Skeletal muscle tissue (tissue), 1 donor: Measurements from ENCODE around the gene SMG9. TPM values are rescaled to one million over a fixed set of nuclear protein-coding genes. Genes with fewer than 3 reads are reported as not detected.

Source experiments
- total RNA-seq: library from RNA; depleted of rRNA; stranded (reverse); fragments of >200 nt; gene quantifications from one replicate; pipeline ENCODE4 v1.2.3, GENCODE V29; 2014

The SMG9 gene
- total RNA-seq, 1 donor from 2014 or later, result 6.3 TPM

Other genes with a start within 250 kb of the SMG9 start
- gene ETHE1, start 227.8 kb downstream of the SMG9 start, total RNA-seq, result 32.4 TPM
- gene ZNF575, start 221.8 kb downstream of the SMG9 start, total RNA-seq, result not detected
- 7.3 TPM for gene XRCC1, start 179.4 kb downstream of the SMG9 start, total RNA-seq
- 6.8 TPM for gene PINLYP, start 179.2 kb downstream of the SMG9 start, total RNA-seq
- 24.5 TPM for gene IRGQ, start 158.8 kb downstream of the SMG9 start, total RNA-seq
- gene ZNF576, start 158.4 kb downstream of the SMG9 start, total RNA-seq, result 6.8 TPM
- gene SRRM5, start 142.9 kb downstream of the SMG9 start, total RNA-seq, result not detected
- 44.9 TPM for gene ZNF428, start 135.3 kb downstream of the SMG9 start, total RNA-seq
- gene CADM4, start 115.1 kb downstream of the SMG9 start, total RNA-seq, result 7.8 TPM
- 2.1 TPM for gene PLAUR, start 84.8 kb downstream of the SMG9 start, total RNA-seq
- not detected for gene IRGC, start 38.9 kb downstream of the SMG9 start, total RNA-seq
- 1.0 TPM for gene KCNN4, start 26.0 kb upstream of the SMG9 start, total RNA-seq
- gene LYPD5, start 47.5 kb upstream of the SMG9 start, total RNA-seq, result not detected
- 21.4 TPM for gene ZNF283, start 72.4 kb upstream of the SMG9 start, total RNA-seq
- gene ZNF404, start 129.0 kb upstream of the SMG9 start, total RNA-seq, result 1.6 TPM
- 13.0 TPM for gene ZNF45, start 180.3 kb upstream of the SMG9 start, total RNA-seq
- gene ZNF221, start 196.3 kb upstream of the SMG9 start, total RNA-seq, result 6.3 TPM
- gene ZNF155, start 229.2 kb upstream of the SMG9 start, total RNA-seq, result 13.0 TPM
- gene ZNF230, start 248.0 kb upstream of the SMG9 start, total RNA-seq, result 4.2 TPM